Measurements from ENCODE around the gene SMURF1. TPM values are rescaled to one million over a fixed set of nuclear protein-coding genes. Genes with fewer than 3 reads are reported as not detected.

The SMURF1 gene
- total RNA-seq, 8 experiments from 2014 or later = 11.1 to 24.6 (median 17.2) TPM

DNA sequence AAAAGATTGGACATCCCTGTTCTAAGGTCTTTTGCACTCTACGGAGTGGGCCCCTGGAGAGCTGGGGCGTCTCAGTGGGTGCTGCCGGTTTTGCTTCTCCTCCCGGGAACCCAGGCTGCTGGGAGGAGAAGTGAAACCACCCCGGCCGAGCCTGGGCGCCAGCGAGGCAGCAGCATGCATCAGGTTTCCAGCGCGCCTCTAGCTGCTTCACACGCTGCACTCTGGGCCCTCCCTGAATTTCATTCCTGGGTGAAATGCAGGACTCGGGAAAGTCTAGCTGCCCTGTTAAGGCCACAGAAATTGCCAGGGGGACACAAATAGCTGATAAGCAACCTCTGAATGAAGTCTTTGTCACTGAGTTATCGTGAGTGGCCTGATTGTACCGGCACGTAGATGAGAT is 138.1 kb downstream of the SMURF1 start:
- Histone ChIP-seq H3K4me3 (no peak overlapping the region), H3K4me1 (replicated peaks in 1 of 2) (no peaks in the 10 kb centered on the region), H3K27ac (no peak overlapping the region)
- in situ Hi-C loops (cut with MboI; ENCODE audit: low pct_unique_long_range_greater_than_20kb in 2 of 9, low sequenced_read_pairs in 9 of 9, unreplicated experiment in 9 of 9) = no loop called here
- no peak for ATAC-seq (replicated peaks in 6 of 8)
- WGBS, 10 experiments = 86 to 100% (median 97%) methylated on average over 1 to 9 of the region's 15 CpGs; no CpG with 5 or more reads in 4 of the 10 experiments

DNA sequence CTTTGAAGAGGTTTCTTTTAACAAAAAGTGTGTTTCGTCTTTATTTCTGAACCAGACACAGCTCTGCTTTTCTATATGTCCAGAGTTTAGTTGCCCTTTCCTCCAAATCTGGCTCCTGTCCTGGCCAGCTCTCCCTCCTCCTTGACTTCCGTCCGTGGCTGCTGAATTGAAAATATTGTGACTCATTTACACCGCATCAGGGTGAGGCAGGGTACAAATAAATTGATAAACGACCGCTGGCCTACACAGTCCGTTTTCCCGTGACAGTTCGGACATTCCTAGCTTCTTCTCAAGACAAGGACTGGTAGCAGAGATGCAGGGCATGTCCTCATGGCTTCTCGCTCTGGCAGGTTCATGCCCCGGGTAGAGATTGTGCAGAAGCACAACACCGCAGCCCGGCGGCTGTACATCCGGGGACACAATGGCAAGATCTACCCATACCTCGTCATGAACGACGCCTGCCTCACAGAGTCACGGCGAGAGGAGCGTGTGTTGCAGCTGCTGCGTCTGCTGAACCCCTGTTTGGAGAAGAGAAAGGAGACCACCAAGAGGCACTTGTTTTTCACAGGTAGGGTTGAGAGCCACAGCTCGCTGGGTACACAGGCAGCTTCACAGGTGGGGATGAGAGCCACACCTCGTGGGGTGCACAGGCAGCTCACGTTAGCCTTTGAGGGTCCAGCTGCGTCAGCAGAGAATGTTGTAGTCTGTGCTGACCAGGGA is 139.0 kb downstream of the SMURF1 start:
- H3K27ac ChIP-seq = no peak overlapping the region
- WGBS, 10 experiments = 78 to 100% (median 92%) methylated on average over 1 to 13 of the region's 26 CpGs; no CpG with 5 or more reads in 1 of the 10 experiments
- no peak overlapping the region for H3K4me3 ChIP-seq
- no peaks in the 10 kb centered on the region for H3K4me1 ChIP-seq (replicated peaks in 1 of 2)
- no peak for ATAC-seq (replicated peaks in 6 of 8)
- in situ Hi-C loops (cut with MboI; ENCODE audit: low pct_unique_long_range_greater_than_20kb in 2 of 9, low sequenced_read_pairs in 9 of 9, unreplicated experiment in 9 of 9) = no loop called here

DNA sequence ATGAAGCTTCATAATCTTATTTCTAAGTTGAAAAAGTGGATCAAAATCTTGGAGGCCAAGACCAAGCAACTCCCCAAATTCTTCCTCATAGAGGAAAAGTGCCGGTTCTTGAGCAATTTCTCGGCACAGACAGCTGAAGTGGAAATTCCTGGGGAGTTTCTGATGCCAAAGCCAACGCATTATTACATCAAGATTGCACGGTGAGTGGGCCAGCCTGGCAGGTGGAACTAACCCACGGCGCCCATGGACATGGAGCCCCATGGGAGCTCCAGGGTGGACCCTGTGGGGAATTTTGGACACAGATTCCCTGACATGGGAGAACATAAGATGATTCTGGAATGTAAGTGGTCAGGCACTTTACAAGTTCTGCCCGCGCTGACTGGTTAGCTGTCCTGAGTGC is 139.7 kb downstream of the SMURF1 start:
- in situ Hi-C loops (cut with MboI; ENCODE audit: low pct_unique_long_range_greater_than_20kb in 2 of 9, low sequenced_read_pairs in 9 of 9, unreplicated experiment in 9 of 9) = no loop called here
- no peak for ATAC-seq (replicated peaks in 6 of 8)
- 80 to 100% (median 100%) methylated on average over 1 to 8 of the region's 8 CpGs; no CpG with 5 or more reads in 2 of the 10 experiments for WGBS, 10 experiments

DNA sequence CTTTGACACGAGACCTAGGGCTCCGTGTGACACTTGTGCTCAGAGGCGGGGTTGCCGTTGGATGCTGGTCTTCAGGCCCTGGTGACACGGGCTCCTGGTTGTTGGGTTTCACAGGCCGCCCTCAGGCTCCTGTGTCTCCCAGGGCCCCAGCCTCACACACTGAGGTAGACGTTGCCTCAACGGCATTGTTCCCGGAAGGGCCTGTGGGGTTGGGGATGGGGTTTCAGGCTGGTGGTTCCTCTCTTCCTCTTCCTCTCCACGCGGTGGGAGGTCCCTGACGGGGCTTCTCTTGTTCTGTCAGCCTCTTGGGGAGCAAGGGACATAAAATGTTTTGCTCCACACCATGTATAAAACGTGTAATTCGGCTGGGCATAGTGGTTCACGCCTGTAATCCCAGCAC is 140.5 kb downstream of the SMURF1 start:
- Histone ChIP-seq H3K4me3 (no peak overlapping the region), H3K4me1 (replicated peaks in 1 of 2) (no peaks in the 10 kb centered on the region), H3K27ac (no peak overlapping the region)
- 92 to 100% (median 95%) methylated on average over 2 to 10 of the region's 15 CpGs; no CpG with 5 or more reads in 1 of the 10 experiments for WGBS, 10 experiments
- in situ Hi-C loops (cut with MboI; ENCODE audit: low pct_unique_long_range_greater_than_20kb in 2 of 9, low sequenced_read_pairs in 9 of 9, unreplicated experiment in 9 of 9) = no loop called here
- no peak for ATAC-seq (replicated peaks in 6 of 8)

More for the DNA sequence above, 139.7 kb downstream of the SMURF1 start:
- H3K27ac ChIP-seq = no peak overlapping the region
- no peak overlapping the region for H3K4me3 ChIP-seq
- H3K4me1 ChIP-seq (replicated peaks in 1 of 2) = no peaks in the 10 kb centered on the region

DNA sequence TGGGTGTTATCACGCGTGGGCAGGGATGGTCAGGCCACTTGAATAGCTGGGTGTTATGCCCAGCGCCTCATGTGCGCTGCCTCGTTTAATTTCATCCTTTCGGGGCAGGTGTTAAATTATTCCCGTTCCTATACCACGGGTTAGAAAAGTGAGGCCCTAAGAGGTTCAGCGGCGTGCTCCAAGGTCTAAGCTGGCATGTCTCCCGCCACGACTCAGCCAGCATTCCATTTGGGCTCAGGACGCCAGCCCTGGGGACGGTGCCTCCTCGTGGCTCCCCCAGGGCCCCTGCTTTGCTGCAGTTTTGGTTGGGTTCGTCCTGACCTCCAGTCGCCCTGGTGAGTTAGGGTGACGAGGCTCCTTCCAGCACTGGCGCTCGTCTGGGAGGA is 141.1 kb downstream of the SMURF1 start:
- 88 to 100% (median 100%) methylated on average over 1 to 13 of the region's 20 CpGs; no CpG with 5 or more reads in 5 of the 10 experiments for WGBS, 10 experiments
- ATAC-seq (replicated peaks in 6 of 8) = no peak
- H3K4me3 ChIP-seq = no peak overlapping the region
- no peaks in the 10 kb centered on the region for H3K4me1 ChIP-seq (replicated peaks in 1 of 2)
- no peak overlapping the region for H3K27ac ChIP-seq
- in situ Hi-C loops (cut with MboI; ENCODE audit: low pct_unique_long_range_greater_than_20kb in 2 of 9, low sequenced_read_pairs in 9 of 9, unreplicated experiment in 9 of 9) = no loop called here

DNA sequence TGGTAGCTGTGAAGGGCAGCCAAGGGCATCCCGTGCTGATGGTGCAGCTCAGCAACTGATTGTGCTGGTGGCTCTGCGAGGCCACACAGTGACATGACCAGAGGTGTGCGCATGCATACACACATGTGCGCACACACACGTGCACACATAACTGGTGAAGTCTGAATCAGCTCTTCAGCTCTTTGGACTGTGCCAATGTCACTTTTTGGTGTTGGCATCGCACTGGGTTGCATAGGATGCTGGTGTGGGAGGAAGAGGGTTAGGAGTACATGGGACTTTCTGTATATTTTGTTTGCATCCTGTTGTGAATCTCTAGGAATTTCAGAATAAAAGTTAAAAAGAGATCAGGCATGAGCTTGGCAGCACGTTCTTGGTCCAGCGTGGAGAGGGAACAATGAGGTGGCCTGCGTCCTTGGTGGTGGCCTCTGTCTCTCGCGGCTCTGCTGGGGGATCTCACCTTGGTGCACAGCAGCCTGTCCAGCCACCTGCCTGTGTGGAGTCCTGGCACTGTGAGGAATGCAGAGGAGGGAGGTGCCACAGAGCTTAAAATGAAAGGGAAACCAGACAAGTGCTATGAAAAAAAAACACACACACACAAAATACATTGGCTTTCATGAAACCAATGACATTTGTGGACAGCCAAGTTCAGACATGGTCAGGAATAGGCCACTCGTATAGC is 141.6 kb downstream of the SMURF1 start:
- in situ Hi-C loops (cut with MboI; ENCODE audit: low pct_unique_long_range_greater_than_20kb in 2 of 9, low sequenced_read_pairs in 9 of 9, unreplicated experiment in 9 of 9) = no loop called here
- Histone ChIP-seq H3K4me1 (replicated peaks in 1 of 2) (no peaks in the 10 kb centered on the region), H3K4me3 (no peak overlapping the region), H3K27ac (no peak overlapping the region)
- WGBS, 10 experiments = 93 to 100% (median 100%) methylated on average over 1 to 6 of the region's 12 CpGs; no CpG with 5 or more reads in 4 of the 10 experiments
- no peak for ATAC-seq (replicated peaks in 6 of 8)

DNA sequence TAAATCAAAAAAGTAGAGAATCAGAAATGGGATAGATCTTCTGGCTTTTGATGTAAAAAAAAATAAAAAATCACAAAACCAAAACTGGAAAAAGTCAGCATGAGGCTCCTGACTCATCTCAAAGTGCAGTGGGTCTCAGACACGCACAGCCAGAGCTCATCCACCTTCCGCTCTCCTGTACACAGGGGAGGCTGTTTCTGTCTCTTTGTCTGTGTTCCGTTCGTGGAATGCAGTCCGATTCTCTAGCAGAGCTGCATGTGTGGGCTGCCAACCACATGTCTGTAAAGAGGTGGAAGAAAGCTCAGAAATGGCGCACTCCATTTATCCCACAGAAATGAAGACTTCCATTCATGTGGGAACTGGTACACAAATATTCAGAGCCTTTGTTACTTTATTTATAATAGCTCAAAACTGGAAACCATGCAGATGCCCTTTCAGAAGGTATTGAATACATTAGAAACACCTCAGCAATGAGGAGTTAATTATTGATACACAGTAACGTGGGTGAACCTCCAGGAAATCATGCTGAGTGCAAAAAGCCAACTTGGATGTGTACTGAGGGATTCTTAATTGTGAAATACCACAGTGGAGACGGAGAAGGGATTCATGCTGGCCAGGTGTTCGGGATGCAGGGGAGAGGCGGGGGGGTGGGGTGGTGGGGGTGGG is 142.3 kb downstream of the SMURF1 start:
- in situ Hi-C loops (cut with MboI; ENCODE audit: low pct_unique_long_range_greater_than_20kb in 2 of 9, low sequenced_read_pairs in 9 of 9, unreplicated experiment in 9 of 9) = no loop called here
- no peaks in the 10 kb centered on the region for H3K4me1 ChIP-seq (replicated peaks in 1 of 2)
- no peak overlapping the region for H3K27ac ChIP-seq
- 59 to 100% (median 83%) methylated on average over 1 to 5 of the region's 10 CpGs; no CpG with 5 or more reads in 1 of the 10 experiments for WGBS, 10 experiments
- peak in 1 of 8 experiments; percentile 36 for ATAC-seq (replicated peaks in 6 of 8)
- H3K4me3 ChIP-seq = no peak overlapping the region

DNA sequence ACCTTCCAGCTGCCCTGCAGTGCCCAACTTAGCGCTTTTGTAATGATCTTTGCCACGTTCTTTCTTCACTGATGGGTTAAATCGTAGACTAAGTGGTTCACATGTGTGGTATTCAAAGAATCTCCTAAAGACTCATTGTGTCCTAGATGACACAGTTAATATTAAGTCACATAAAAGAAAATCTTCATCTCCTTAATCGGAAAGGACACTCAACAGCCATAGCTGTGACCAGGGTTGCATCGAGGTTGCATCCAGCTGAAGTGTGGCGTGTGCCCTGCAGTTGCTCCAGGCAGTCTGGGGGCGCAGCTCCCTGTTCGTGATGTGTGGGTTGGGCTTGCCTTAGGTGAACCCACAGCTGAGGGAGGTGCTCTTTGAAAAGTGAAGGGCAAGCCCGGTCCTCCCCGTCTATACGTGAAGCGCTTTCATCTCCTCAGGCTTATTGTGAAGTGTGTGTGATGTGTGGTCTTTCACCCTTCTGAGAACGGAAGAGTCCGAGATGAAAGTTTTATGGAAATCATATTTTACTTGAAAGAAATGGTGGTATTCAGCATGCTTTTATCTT is 142.9 kb downstream of the SMURF1 start:
- H3K27ac ChIP-seq = no peak overlapping the region
- H3K4me3 ChIP-seq = no peak overlapping the region
- 20 to 100% (median 94%) methylated on average over 1 to 10 of the region's 14 CpGs; no CpG with 5 or more reads in 2 of the 10 experiments for WGBS, 10 experiments
- no peak for ATAC-seq (replicated peaks in 6 of 8)
- in situ Hi-C loops (cut with MboI; ENCODE audit: low pct_unique_long_range_greater_than_20kb in 2 of 9, low sequenced_read_pairs in 9 of 9, unreplicated experiment in 9 of 9) = no loop called here
- no peaks in the 10 kb centered on the region for H3K4me1 ChIP-seq (replicated peaks in 1 of 2)

DNA sequence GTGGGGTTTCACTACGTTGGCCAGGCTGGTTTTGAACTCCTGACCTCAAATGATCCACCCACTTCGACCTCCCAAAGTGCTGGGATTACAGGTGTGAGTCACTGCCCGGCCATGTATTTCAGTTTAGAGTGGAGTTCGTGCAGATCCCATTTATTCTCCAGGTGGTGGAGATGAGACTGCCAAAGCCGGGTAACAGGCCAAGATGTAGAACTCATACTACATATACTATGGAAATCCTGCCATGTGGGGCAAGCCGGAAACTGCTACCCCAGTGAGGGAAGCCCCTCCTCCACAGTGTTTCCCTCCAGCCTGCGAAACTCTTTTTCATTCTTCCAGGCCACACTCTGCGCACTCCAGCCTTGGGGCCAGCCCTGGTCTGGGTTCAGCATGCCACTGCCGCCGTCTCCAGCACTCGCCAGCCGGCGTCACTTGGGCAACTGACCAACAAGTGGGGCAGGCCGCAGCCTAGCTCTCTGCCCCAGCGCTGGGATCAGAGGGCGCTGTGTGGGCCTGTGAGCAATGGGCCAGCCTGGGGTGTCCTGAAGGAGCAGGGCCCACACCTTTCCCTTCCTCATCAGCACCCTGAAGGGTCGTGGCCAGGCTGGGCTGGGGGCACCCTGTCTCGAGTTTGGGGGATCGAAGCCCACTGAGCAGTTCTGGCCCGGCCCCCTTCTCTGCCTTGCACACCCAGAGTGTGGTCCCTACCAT is 143.6 kb downstream of the SMURF1 start:
- 60 to 100% (median 89%) methylated on average over 1 to 13 of the region's 20 CpGs; no CpG with 5 or more reads in 1 of the 10 experiments for WGBS, 10 experiments
- no peak for ATAC-seq (replicated peaks in 6 of 8)
- in situ Hi-C loops (cut with MboI; ENCODE audit: low pct_unique_long_range_greater_than_20kb in 2 of 9, low sequenced_read_pairs in 9 of 9, unreplicated experiment in 9 of 9) = no loop called here

DNA sequence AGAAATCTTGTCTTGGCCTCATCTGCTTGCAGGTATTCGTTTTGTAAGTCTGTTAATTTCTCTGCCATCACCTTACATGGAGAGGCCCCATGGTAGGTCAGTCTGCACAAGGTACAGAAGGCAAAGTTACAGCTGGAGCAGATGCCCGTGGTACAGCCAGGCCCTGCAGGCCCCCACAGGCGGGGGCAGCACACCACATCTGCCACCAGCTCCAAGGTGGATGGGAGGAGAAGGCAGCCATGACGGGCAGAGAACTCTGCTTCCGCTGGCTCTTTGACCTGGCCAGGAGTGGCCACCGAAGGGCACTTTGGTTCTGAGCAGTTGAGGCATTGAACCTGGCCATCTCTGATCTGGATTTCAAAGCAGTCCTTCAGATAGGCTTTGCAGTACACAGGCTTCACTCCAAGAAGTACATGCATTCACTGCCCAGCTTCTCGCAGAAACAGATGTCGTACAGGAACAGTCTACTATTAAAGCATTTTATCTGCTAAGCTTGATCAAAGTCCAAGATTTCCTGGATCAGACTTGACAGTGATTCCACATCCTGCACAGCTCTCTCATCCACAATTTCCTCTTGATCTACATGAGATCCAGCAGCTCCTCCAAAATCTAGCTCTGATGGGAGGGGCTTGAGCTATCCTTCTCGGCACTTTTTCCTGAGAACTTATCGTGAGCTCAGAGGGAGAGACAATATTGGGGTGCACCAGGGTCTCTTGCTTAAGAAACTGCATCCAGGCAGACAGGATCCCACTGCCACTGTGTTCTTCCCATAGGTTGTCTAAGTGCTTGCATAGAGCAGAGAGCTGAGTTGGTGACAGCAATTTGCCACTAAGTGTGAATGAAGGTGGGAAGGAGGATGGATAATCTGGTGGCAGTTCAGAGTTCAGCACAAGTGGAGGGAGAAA is 144.8 kb downstream of the SMURF1 start:
- in situ Hi-C loops (cut with MboI; ENCODE audit: low pct_unique_long_range_greater_than_20kb in 2 of 9, low sequenced_read_pairs in 9 of 9, unreplicated experiment in 9 of 9) = no loop called here
- Histone ChIP-seq H3K27ac (no peak overlapping the region), H3K4me3 (no peak overlapping the region), H3K4me1 (replicated peaks in 1 of 2) (no peaks in the 10 kb centered on the region)
- WGBS, 10 experiments = 50 to 100% (median 89%) methylated on average over 1 to 7 of the region's 10 CpGs; no CpG with 5 or more reads in 2 of the 10 experiments
- ATAC-seq (replicated peaks in 6 of 8) = no peak

More for the DNA sequence above, 143.6 kb downstream of the SMURF1 start:
- no peak overlapping the region for H3K27ac ChIP-seq
- no peaks in the 10 kb centered on the region for H3K4me1 ChIP-seq (replicated peaks in 1 of 2)
- no peak overlapping the region for H3K4me3 ChIP-seq

DNA sequence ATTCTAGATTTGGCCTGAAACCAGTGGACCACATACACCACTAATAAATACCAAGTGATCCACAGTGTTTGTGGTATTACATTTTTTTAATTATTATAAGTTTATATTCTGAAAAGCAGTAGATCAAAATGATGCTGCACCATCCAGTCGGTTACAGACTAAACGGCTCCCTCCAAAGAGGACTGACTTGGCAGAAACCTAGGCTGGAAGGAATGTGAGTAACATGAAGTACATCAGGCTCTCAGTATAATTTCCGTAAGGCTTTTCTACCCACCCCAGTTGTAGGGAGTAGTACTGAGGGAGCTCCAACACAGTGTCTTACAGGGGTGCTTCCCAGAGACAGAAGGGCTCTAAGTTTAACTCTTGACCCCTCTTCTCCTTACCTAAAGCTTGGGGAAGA is 146.1 kb downstream of the SMURF1 start:
- 21 to 100% (median 92%) methylated on average over 1 to 3 of the region's 3 CpGs; no CpG with 5 or more reads in 2 of the 10 experiments for WGBS, 10 experiments
- H3K4me3 ChIP-seq = no peak overlapping the region
- no peak overlapping the region for H3K27ac ChIP-seq
- in situ Hi-C loops (cut with MboI; ENCODE audit: low pct_unique_long_range_greater_than_20kb in 2 of 9, low sequenced_read_pairs in 9 of 9, unreplicated experiment in 9 of 9) = no loop called here
- no peaks in the 10 kb centered on the region for H3K4me1 ChIP-seq (replicated peaks in 1 of 2)
- ATAC-seq (replicated peaks in 6 of 8) = no peak

DNA sequence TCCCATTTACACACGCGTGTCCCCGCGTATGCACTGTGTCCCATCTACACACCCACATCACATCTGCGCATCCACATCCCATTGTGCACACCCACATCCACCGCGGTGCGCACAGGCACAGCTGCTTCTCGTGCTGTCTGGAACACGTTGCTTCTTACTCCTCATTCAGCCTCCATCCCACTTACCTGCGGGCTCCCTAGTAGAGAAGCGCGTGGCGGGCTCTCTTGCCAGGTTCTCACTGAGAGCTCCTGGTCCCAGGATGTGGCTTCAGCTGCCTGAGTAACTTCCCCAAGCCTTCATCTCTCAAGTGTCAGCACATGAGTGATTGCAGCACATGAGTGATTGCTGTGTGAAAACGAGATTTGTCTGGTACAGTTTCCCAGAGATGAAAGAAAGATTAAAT is 147.8 kb downstream of the SMURF1 start:
- 50 to 100% (median 94%) methylated on average over 1 to 15 of the region's 15 CpGs; no CpG with 5 or more reads in 3 of the 10 experiments for WGBS, 10 experiments
- Histone ChIP-seq H3K4me3 (no peak overlapping the region), H3K4me1 (replicated peaks in 1 of 2) (no peaks in the 10 kb centered on the region), H3K27ac (no peak overlapping the region)
- in situ Hi-C loops (cut with MboI; ENCODE audit: low pct_unique_long_range_greater_than_20kb in 2 of 9, low sequenced_read_pairs in 9 of 9, unreplicated experiment in 9 of 9) = no loop called here
- no peak for ATAC-seq (replicated peaks in 6 of 8)

Measured in motor neuron (in vitro differentiated cells).